ENCODE results near the gene PI3.

Gene PI3, protein sequence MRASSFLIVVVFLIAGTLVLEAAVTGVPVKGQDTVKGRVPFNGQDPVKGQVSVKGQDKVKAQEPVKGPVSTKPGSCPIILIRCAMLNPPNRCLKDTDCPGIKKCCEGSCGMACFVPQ

DNA sequence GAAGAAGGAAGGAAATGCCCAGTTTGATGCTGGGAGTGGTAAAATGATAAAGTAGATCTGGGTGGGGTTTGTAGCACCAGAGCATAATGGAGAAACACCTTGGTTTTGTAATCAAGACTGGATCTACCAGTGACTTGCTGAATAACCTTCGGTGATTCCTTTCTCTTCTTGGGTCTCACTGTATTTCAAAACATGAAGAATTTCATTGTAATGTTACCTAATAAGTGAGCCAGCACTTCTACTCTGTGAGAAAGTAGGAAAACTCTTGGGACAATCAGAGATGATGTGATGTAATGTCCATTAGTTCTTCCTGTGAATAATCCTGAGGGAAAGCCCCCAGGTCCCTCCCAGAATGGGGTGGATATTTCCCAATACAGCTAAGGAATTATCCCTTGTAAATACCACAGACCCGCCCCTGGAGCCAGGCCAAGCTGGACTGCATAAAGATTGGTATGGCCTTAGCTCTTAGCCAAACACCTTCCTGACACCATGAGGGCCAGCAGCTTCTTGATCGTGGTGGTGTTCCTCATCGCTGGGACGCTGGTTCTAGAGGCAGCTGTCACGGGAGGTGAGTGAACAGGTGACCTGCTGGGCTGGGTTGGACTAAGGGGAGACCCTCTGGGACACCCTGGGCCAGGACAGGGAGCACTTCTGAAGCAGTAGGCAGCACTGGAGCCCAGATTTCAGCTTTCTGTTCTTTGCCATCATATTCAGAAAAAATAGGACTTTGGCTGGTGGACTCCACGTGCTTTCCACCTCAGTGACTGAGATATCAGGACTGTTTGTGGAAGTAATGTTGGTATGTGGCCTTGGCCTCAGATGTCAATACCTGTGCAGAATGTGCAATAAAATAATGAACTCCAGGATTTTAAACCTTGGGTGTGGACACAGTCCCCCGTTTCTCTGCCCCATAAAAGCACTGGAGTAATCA lies at the start of gene PI3:
TSS of gene PI3 (plus strand) at position 469 of the 931 bp plus-strand sequence. CDS start at position 490, 21 bp downstream.
- TF ChIP-seq RAD21 (IDR thresholded peaks at IDR 0.05; ENCODE audit: low read depth) (no peak), NFIC (IDR thresholded peaks at IDR 0.05) (peak; percentile 37; the same call in 1 of the 2 replicates), FOXM1 (IDR thresholded peaks at IDR 0.05; ENCODE audit: borderline replicate concordance, low read depth) (no peak), TCF12 (IDR thresholded peaks at IDR 0.05; ENCODE audit: low read depth) (no peak), ZBTB7A (IDR thresholded peaks at IDR 0.05; ENCODE audit: low read depth) (no peak), MAX (IDR thresholded peaks at IDR 0.05) (no peak), EP300 (IDR thresholded peaks at IDR 0.05; ENCODE audit: borderline replicate concordance) (no peak), EGR1 (IDR thresholded peaks at IDR 0.05) (no peak), CEBPB (IDR thresholded peaks at IDR 0.05) (peak; percentile 24; the same call in 1 of the 2 replicates)

DNA sequence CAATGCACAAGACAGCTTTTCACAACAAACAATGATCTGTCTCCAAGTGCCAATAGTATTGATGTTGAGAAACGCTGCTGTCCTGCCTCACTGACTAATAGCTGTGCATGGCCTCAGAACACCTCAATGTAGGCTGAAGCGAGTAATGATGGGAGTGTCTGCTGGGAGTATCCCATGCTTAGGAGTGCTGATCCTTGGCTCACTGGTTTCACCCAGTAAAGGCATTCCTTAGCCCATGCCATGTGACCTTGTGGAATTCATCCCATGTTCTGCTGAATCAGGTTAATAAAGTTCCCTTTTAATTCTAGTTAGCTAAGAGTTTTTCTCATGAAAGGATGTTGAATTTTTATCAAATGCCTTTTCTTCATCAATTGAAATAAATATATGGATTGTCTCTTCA lies 46.6 kb upstream of the PI3 start:
- TF ChIP-seq, protein P1, sequence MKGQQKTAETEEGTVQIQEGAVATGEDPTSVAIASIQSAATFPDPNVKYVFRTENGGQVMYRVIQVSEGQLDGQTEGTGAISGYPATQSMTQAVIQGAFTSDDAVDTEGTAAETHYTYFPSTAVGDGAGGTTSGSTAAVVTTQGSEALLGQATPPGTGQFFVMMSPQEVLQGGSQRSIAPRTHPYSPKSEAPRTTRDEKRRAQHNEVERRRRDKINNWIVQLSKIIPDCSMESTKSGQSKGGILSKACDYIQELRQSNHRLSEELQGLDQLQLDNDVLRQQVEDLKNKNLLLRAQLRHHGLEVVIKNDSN (IDR thresholded peaks at IDR 0.05): peak; percentile 47; the same call in 1 of the 2 replicates
- no peak for TF ChIP-seq CREB1 (IDR thresholded peaks at IDR 0.05; ENCODE audit: low read depth)

DNA sequence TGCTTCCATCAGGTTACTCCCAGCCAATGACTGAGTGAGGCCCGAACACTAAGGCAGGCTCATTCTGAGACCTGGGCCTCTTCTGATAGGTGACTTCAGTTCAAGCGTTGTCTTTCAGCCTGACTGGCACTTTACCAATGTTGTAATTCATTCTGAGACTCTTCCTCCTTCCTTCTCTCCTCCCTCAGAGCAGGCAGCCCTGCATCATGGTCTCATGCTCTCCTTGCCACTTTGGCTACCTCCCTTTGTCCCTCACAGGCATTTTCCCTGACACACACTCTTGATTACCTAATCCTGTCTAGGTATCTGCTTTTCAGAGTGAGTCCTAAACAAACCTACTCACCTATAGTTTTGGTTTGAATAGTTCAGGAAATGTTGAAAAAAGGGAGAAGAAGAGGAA lies 37.8 kb upstream of the PI3 start:
- TF ChIP-seq EGR1 (IDR thresholded peaks at IDR 0.05) (no peak), NFIC (IDR thresholded peaks at IDR 0.05) (no peak), RAD21 (IDR thresholded peaks at IDR 0.05; ENCODE audit: low read depth) (no peak), TEAD4 (IDR thresholded peaks at IDR 0.05) (no peak), EP300 (IDR thresholded peaks at IDR 0.05; ENCODE audit: borderline replicate concordance) (no peak), FOXM1 (IDR thresholded peaks at IDR 0.05; ENCODE audit: borderline replicate concordance, low read depth) (no peak), REST (IDR thresholded peaks at IDR 0.05; ENCODE audit: low read depth) (no peak), CREB1 (IDR thresholded peaks at IDR 0.05; ENCODE audit: low read depth) (no peak), YY1 (IDR thresholded peaks at IDR 0.05; ENCODE audit: low read depth) (no peak), ZBTB7A (IDR thresholded peaks at IDR 0.05; ENCODE audit: low read depth) (no peak), TCF12 (IDR thresholded peaks at IDR 0.05; ENCODE audit: low read depth) (no peak), MAX (IDR thresholded peaks at IDR 0.05) (no peak)
- TF ChIP-seq, protein P1 (IDR thresholded peaks at IDR 0.05): no peak

DNA sequence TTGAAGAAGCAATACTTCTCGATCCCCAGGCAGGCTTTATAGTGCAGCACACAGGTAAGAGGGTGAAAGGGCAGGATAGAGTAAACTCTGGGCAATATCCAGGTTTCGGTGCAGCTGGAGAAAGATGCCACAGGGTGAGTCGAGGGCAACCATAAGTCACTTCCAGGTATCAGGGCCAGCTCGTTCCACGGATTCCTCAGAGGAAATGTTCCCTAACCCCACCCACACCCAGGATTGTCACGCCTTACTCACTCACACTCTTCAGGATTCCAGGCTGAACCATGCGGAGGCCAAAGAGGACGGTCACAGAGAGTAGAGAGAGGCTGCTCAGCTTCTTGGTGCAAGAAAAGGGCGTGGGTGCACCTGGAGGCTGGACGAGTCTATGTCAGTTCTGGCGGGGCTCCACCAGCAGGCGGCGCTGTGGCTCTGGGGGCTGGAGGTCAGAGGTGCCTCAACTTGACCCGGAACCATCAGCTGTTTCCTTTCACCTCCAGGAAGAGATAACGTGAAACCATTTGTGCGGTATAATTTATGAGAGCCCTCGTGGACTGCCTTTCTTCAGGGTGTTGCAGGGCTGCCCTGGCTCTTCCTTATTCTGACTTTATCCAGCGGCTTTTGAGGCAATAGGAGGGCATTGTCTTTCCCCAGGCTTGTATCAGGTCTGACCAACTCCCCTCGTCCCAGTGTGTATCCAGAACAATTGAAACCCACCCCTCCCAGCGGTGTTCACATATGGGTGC lies 36.0 kb upstream of the PI3 start:
- TF ChIP-seq ZBTB7A (IDR thresholded peaks at IDR 0.05; ENCODE audit: low read depth) (no peak), TAF1 (IDR thresholded peaks at IDR 0.05; ENCODE audit: low read depth) (no peak), REST (IDR thresholded peaks at IDR 0.05; ENCODE audit: low read depth) (no peak), CEBPB (IDR thresholded peaks at IDR 0.05) (no peak), RAD21 (IDR thresholded peaks at IDR 0.05; ENCODE audit: low read depth) (peak; percentile 95), MAX (IDR thresholded peaks at IDR 0.05) (0 out of 2 replicates have a peak, but pooled peaks have one; percentile 35), EGR1 (IDR thresholded peaks at IDR 0.05) (no peak)

GRCh38 chr20:45140836-45141235 lies 33.9 kb upstream of the PI3 start:
- TF ChIP-seq CEBPB (IDR thresholded peaks at IDR 0.05) (no peak), TAF1 (IDR thresholded peaks at IDR 0.05; ENCODE audit: low read depth) (no peak), TCF12 (IDR thresholded peaks at IDR 0.05; ENCODE audit: low read depth) (no peak), RAD21 (IDR thresholded peaks at IDR 0.05; ENCODE audit: low read depth) (no peak), YY1 (IDR thresholded peaks at IDR 0.05; ENCODE audit: low read depth) (no peak), FOXM1 (IDR thresholded peaks at IDR 0.05; ENCODE audit: borderline replicate concordance, low read depth) (no peak), TEAD4 (IDR thresholded peaks at IDR 0.05) (no peak), ZBTB7A (IDR thresholded peaks at IDR 0.05; ENCODE audit: low read depth) (no peak), REST (IDR thresholded peaks at IDR 0.05; ENCODE audit: low read depth) (no peak), EGR1 (IDR thresholded peaks at IDR 0.05) (no peak)
- TF ChIP-seq, protein P1 (IDR thresholded peaks at IDR 0.05): no peak
